Measurements from ENCODE around the gene FAAP20.

FAAP20 gene

DNA sequence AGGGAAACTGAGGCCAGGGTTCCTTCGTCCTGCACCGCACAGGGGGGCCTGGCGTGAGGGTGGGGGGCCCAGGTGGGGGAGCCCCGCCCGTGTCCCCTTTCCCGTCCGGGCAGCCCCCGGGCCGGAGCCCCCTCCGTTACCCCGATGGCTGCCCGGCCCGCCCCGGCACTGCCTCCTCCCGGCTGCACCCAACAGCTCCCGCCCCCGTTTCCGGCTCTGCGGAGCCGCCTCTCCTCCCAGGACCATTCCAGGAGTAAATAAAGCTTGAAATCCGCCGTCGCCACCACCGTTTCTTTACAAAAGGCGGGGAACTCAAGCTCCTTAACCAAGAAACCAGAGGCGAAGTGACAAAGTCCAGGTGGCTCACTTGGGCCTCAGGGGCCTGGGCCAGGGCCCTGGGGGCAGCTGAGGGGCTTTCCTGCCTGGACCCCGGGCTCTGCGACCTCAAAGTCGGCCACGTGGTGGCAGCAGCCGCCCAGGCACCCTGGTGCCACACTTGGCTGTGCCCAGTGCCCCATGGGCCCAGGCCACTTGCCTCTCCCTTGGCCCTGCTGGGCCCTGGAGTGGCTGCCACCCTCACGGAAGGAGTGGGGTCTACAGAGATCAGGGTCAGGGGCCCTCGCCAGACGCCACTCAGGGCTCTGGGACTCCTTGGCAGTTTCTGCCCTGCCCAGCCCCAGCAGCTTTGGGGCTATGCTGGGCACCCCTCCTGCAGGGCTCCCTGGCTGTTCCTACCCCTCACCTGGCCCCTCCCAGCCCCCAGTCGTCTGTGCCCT lies 514 bp upstream of the FAAP20 start:
- peak; percentile 82 for DNase-seq (ENCODE audit: low read depth)

DNA sequence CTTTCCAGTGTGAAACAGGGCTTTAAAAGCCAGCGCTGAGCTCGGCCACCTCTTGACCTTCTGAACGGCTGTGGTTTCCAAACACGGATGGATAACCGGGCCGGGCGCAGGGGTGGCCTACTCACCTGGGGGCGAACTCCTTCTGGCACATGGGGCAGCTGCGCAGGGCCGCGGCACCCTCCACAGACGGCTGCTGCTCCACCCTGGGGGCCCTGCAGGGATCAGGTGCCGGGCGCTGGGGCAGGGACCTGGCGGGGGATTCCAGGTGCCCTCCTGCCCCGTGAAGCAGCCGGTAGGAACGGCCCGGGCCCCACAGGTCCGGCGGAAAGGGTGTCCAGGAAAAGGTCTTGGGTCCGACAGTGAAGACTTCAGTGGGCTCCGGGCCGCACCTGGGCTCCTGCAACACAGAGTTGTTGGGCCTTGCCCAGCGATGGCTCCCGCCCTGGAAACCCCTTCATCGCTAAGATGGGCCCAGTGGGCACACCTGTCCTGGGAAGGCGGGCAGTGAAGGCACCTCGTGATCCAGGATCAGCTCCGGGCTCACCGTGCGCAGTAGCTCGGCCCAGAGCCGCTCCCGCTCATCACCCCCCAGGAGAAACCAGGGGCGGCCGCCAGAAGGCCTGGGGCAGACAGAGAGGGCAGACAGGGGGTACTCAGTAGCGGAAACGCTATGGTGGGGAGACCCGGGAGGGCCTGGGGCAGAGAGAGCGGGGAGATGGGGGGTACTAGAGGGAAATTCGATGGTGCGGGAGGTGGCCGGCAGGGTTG lies 874 bp downstream of the FAAP20 start:
- no peak for DNase-seq (ENCODE audit: low read depth)

DNA sequence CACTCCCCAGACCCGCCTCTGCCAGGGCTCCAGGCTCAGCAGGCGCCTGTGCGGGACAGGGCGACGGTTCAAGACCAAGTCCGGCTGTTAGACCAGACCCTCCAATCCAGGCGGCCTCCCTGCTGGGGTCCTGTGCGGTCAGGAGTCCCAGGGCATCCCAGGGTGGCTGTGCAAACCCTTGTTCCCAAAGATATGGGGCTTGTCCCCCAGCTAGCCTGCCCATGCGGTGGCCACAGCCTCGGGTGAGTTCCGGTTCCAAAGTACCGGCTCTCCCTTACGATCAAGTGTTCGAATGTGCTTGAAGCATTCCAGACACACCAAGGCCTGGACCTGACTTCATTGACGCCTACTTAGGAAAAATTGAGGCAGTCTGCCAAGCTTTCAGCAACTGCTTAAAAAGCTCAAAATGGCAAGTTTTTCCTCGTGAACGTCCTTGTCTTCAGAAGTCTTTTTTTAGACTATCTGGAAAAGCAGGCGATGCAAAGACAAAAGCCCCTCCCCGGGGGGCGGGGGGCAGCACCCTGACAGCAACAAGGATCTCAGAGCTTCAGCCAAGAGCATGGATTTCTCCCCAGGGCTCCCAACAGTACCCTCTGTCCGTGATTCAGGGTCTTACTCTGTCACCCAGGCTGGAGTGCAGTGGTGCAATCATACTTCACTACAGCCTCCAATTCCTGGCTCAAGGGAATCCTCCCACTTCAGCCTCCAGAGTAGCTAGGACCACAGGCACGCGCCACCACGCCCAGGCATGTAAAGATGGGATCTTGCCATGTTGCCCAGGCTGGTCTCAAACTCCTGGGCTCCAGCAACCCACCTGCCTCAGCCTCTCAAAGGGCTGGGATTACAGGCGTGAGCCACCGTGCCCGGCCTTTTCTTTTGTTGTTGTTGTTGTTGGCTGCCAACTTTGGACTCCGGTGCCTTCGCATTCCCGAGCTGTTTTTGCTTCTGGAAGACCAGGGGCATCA lies 2.3 kb downstream of the FAAP20 start:
- no peak for DNase-seq (ENCODE audit: low read depth)

DNA sequence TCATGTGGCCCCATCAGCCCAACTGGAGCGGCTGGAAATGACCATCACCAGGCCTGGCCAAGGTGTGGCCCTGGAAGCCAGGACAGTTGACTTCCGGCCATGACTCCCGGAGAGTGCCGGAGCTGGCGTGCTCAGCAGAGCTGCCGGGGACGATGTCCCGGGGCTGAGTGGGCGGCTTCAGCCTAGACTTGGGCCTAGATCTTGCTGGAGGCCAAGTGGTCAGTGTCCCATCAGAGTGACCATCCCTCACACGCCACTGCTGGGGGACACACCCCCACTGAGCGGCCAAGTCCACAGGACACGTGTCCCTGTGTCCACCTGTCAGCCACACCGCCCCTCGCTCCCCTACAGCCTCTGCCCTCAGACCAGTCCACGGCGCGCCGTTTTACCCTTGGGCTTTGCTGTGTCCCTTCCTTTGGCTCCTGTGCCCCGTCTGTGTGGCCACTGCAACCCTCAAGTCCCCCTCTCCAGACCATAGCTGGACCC lies 4.0 kb downstream of the FAAP20 start:
- DNase-seq (ENCODE audit: low read depth): no peak

DNA sequence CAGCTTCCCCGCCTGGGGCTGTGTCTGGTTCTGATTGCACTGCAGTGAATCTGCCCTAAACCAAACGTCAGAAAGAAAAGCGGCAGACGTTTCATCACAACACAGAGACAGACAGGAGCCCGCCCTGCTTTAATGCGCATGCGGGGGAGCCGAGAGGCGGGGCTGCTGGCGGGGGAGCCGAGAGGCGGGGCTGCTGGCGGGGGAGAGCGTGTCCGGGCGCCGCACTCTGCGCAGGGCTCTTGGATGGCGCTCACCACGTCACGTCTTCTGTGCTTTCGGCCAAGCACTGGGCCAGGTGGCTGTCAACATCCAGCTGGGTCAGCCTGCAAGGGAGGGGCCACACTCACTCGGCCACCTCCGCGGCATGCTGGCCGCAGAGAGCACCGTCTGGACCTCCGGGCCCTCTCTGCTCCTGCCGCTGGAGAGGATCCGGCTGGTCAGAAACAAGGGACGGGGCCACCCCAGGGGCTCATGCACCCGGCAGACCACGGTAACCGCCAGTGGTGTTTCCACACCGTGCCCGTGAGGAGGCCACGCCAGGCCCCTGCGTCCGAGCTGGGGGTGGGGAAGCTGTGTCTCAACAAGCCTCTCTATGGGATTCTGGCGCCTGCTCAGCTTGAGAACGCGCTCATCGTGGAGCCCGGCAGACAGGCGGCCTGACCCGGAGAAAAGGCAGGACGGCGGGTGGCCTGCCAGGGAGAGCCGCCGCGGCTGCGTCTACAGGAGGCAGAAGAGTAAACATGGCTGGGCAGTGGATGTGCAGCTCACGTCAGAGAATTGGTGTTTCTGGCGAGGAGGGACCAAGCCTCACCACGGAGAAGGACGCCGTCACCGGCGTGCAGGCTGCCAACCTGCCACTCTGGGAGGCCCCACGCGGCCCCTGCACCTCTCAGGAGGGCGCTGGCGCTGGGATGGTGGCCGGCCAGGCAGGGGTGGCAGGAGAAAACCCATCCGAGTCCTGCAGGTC lies 4.8 kb downstream of the FAAP20 start:
- peak; percentile 85 for DNase-seq (ENCODE audit: low read depth)

DNA sequence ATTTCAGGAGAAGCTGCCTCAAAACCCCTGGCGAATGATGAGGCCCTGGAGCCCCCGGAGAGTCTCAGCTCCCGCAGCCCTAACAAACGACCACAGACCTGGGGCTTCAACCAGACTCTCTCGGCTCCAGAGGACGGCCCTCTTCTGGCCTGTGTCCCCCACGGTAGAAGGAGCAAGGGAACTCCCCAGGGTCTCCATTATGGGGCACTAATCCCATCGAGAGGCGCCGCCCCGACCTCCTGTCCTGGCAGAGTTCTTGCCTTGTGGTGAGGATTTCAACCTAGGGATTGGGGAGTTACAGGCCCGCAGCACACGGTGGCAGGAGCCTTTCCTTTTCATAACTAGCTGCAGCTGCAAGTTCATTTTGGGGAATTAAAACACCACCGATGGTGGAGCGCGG lies 6.2 kb downstream of the FAAP20 start:
- no peak for DNase-seq (ENCODE audit: low read depth)

DNA sequence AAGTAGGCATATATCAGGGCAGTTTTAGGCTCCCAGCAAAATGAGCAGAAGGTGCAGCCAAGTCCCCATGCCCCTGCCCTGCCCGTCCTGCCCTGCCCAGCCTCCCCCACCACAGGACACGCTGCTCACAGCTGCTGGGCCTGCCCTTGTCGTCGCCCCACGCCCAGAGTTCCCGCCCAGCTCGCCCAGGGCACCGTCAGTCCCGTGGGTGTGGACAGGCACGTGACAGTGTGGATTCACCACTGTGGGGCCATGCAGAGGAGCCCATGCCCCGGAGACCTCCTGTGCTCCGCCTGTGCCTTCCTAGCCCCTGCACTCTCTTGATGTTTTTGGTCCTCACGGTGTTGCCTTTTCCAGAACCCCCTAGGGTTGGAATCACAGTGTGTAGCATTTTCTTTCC lies 7.0 kb downstream of the FAAP20 start:
- DNase-seq (ENCODE audit: low read depth): no peak

DNA sequence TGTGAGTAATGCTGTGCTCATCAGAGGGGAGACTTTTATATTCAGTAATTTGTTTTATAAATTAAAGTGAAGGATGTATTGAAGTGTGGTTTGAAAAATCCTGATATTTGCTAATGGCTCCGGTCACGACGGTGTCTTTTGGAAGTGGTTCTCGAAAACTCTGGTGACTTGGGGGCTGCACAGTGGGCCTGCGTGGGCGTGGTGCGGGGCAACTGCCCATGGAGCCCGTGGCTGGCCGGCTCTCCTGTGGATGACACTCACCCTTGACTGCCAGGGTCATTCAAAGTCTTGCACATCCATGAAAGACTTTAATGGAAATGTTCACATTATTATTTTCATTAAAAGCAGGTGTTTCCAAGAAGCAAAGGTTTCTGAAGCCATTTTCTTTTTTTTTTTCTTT lies 7.7 kb downstream of the FAAP20 start:
- DNase-seq (ENCODE audit: low read depth): no peak

DNA sequence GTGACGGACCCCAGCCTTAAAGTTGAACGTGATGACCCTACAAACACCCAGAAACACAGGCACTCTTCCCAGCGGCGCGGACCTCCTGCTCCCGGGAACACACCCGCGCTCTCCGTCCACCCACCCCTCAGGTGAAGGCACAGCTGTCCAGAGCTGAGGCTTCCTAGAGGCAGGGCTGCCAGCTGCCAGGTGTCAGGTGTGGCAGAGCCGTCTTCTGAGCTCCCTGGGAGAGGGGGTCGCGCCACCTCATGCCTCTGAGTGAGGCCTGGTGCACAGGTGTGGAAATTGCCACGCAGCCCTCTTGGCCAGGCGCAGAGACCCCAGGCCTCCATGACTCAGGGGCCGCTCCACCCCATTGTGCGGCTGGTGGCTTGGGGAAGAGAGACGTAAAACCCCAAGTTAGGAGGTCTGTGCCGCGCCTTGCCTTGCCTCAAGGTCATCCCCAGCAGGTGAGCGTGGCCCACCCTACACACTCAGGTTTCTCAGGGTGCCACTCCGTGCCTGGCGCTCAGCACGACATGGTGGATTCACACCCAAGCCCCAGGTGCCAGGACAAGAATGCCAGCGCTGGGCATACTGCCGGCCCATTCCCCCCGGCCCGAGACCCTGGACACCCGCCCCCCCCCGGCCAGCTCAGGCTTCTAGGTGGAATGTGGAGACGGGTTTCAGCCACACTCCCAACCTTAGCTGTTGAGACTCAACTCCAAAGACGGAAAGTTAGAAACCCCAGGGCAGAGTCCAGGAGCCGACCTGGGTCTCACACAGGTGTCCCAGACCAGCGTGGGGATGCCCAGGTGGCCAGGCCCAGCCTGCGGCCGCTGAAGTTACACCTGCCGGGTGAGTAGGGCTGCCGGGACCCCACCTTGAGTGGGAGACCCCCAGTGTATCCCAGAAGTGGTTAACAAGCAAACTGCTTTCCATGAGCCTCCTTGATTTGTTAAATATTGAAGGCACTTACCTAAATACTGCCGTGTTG lies 8.4 kb downstream of the FAAP20 start:
- no peak for DNase-seq (ENCODE audit: low read depth)

DNA sequence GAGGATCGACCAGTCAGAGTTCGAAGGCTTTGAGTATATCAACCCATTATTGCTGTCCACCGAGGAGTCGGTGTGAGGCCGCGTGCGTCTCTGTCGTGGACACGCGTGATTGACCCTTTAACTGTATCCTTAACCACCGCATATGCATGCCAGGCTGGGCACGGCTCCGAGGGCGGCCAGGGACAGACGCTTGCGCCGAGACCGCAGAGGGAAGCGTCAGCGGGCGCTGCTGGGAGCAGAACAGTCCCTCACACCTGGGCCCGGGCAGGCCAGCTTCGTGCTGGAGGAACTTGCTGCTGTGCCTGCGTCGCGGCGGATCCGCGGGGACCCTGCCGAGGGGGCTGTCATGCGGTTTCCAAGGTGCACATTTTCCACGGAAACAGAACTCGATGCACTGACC lies 9.6 kb downstream of the FAAP20 start:
- no peak for DNase-seq (ENCODE audit: low read depth)

DNA sequence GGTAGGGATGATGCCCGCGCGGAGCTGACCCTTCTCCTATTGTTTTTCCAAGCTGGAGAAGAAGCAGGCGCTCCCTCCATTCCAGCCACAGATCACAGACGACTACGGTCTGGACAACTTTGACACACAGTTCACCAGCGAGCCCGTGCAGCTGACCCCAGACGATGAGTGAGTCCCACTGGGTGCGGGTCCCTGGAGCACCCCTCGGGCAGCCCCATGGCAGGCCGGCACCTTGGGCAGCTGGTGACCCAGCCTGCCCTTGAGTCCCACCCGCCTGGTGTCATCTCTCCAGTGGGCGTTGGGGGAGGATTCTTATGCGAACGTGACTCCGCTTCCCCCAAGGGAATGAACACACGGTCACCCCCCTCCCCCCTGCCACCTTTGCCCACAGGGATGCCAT lies 10.0 kb downstream of the FAAP20 start:
- DNase-seq (ENCODE audit: low read depth): no peak

DNA sequence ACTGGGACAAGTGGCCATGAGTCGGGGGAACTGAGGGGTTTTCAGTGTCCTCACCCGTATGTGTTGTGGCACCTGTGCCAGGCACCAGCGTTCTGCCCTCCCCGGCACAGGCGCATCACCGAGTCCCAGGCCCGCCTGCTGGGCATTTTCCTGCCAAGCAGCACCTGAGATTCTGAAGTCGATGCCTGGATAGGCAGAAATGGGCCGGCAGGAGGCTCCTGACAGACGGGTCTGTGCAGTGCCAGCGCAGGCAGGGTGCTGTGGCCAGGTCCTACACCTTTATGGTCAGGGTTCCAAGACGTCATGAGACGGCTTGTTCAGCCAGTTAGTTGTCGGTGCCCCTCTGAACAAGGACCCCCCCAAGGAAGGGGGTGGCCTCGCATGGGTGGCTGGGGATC lies 10.6 kb downstream of the FAAP20 start:
- DNase-seq (ENCODE audit: low read depth): no peak

DNA sequence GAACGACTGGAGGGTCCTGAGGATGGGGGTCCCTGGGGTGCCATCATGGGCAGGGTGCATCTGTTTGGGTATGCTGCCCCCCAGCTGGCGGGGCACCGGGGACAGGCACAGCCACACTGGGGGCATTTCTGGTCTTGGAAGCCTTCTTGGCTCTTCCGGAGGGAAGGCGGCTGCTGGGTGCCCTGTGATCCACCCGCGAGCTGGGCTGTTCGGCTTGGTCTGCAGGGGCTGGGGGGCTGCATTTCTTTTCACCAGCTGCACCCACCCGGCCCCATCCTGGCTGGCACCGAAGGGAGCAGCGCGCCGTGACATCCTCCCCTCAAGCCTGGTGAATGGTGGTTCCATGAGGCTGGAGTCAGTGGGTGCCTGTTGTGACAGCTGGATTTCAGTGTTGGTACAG lies 12.2 kb downstream of the FAAP20 start:
- no peak for DNase-seq (ENCODE audit: low read depth)

DNA sequence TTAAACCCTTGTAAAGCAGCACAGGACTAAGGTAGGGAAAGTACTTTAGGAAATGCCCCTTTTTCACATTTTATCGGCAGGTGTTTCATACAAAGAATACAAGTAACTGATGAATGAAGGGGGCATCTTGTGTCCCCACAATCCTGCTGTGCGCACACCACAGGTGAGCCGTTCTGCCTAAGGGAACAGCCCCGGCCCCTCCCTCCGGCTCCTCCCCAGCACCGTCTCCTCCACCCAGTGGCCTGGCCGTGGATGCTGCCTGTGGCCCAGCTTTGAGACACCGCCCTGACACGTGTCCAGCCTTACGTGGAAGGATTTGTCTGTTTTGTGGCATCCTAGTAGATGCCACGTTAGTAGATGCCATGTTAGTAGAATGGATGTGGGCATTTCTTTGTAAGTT lies 12.8 kb downstream of the FAAP20 start:
- DNase-seq (ENCODE audit: low read depth): no peak

DNA sequence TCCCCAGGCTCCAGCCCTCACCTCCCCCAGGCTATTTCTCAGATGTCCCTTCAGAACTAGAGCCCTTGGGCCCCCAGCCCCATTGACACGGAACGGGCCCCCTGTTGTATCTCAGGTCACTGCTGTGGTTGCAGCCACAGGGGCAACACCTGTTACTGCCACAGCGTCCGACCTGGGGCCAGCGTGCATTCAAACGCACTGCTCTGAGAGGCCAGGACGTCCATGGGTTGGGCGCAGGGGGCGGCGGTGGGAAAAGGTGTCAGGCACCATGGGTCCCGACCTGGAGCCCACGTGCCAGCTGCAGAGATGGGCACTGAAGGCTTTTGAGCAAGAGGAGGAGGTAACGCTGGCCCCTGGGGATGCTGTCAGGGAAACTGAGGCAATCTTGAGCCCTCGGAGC lies 13.3 kb downstream of the FAAP20 start:
- no peak for DNase-seq (ENCODE audit: low read depth)

DNA sequence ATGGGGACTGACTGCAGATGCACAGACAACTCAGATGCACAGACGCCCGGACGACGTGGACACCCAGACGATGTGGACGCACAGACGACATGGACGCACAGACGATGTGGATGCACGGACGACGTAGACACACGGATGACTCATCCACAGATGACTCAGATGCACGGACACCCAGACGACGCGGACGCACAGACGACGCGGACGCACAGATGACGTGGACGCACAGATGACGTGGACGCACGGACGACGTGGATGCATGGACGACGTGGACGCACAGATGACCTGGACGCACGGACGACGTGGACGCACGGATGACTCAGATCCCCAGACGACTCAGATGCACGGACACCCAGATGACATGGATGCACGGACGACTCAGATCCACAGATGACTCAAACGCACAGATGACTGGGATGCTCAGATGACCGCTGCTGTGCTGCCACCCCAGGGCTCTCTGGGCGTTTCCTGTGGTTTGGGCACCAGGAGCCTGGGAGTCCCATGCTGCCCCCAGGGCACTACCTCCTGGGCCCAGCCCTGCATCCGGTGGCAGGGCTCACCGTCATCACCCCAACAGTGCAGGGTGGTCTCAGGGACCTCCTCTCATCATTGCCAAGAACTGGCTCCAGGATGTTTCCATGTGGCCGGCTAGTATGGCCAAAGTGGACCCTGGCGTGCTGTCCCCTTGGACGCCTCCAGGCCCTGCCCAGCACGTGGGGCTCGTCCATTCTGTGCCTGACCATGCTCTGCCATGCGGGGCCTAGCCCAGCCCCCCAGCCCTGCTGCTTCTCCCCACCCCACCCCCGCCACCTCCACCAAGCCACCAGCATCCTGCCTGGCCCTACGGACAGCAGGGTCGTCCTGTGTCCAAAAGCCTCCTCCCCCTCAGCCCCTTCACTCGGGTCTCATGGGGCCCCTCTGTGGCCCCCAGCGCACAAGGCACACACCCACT lies 14.0 kb downstream of the FAAP20 start:
- DNase-seq (ENCODE audit: low read depth): no peak

DNA sequence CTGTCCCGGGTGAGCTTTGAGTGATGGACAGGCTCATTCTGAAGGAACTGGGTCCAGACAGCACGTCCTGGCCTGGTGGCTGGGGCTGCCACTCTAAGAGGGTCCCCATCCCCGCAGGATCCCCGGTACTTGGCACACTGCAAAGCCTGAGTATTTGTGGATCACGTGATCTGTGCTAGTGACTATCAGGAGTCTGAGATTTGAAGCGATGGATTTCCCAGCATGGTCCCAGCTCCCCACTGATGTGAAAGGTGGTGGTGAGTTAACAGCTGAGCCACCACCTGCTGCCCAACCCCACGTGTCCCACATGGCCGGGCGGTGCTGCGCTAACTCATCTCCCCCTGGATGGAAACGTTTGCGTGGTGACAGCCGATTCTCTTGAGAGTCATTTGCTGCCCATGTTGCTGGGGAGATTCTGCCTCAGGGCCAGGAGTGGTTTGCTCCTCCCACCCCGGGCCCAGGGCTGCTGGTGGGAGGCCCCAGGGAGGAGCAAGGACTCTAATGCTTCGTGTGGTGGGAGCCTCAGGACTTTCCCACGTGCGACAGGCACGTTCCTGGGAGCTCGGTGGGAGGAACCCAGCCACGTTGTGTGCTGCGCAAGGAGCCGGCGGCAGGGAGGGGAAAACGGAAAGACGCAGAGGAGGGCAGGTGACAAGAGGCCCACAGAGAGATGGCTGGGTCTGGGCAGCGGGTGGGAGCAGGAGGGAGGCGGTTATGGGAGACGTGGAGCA lies 15.1 kb downstream of the FAAP20 start:
- no peak for DNase-seq (ENCODE audit: low read depth)

DNA sequence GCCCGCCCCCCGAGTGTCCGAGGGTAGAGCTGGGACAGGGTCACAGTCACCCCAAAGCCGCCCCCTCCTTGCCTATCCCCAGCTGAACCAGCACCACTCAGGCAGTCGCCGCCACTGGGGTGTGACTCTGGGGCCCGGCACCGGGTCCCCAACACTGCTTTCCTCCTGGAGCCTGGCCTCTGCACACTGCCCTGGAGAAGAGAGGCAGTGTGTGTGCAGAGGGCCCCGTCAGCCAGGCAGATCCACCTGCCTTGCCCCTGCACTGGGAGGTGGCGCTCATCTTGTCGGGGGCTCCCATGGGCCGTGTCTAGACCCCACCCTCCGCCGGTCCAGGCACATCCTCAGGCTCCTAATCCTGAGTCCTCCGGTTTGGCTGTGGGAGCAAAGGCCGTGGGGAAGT lies 15.7 kb downstream of the FAAP20 start:
- DNase-seq (ENCODE audit: low read depth): no peak
